Cerebellar cortex (tissue), 1 donor: ENCODE results near the gene PTPRD.
A peak's percentile ranks its signal among the peaks of the same experiment; 100 is the strongest.

Experiments used
- DNase-seq: peaks from one replicate; pipeline ENCODE4 v3.0.0-alpha.2; 2015; ENCODE audit warnings: low spot score

The PTPRD gene

GRCh38 chr9:8388132-8388531 is 2224.7 kb downstream of the PTPRD start:
- DNase-seq: no peak

- DNase-seq: no peak
Measured at GRCh38 chr9:8384091-8384490, 2228.7 kb downstream of the PTPRD start.

DNA sequence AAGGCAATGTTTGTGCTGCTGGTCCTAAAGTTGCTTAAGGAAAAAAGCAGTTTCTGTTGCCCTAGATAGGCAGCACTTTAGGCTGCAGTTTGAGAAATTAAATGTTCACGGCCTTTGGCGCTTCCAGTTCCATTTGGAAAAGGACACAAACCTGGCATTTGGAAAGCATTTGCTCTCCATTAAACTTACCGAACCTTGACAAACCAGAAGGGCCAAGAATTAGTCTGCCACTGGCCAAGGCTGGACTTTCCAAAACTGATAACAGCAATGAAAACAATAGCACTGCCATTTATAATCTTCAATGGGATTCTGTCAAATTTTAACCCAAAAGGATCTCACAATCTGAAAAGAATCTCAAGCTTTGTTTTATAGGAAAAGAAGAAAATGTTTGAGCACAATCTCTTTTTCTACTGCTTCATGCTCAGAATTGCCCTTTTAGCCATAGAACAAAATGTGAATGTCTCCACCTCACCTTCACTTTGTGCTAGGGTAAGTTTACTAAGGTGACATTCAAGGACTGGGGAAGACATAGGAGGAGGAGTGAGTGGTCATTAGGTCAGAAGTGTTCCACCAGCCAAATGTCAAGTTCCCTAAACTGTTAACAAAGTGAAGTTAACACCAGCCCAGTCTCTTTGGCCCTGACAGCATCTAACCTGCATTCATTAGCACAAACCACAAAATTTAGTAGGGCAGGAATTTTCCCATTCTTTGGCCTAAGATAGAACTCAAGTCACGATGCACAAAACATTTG is 2229.8 kb downstream of the PTPRD start:
- DNase-seq: no peak

- DNase-seq: no peak
Measured at GRCh38 chr9:8382266-8382665, 2230.5 kb downstream of the PTPRD start.

GRCh38 chr9:8381601-8382000 is 2231.2 kb downstream of the PTPRD start:
- no peak for DNase-seq

DNA sequence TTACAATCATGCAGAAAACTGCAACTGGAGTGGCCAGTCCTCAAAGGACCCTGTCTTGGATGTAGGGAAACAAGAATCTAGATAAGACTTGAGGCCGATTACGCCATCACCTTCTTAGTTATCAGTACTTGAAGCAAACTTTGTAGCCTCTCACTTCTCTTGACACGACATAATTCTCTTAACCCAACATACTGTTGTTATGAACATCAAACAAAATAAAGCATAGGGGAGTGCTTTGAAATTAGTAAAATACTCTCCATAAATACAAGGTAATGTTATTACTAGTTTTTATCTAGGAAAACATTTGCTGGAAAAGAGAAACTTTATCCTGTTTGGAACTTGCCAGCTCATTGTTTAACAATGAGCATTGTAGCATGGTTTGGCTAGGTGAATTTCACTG is 2238.3 kb downstream of the PTPRD start:
- no peak for DNase-seq

DNA sequence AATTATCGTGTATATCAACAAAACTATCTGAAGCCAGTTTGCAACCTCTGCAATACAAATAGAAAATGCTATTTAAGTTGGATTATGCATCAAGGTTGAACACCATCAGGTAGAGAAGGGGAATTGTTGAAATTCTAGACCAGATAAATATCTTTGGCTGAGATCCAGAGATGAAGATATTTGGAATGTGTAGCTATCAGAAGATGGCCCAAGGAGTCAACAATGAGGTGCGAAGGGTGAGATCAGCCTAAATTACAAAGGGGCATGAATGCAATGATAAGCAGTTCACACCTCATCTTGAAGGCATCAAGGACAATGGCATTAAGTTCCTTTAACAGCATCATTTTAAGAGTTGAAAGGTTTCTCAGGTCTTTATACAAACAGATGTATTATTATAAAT is 2241.1 kb downstream of the PTPRD start:
- DNase-seq: no peak

- DNase-seq: no peak
Measured at GRCh38 chr9:8366161-8366926, 2246.5 kb downstream of the PTPRD start.

- DNase-seq: no peak
Measured at GRCh38 chr9:8365466-8366160, 2247.2 kb downstream of the PTPRD start.

DNA sequence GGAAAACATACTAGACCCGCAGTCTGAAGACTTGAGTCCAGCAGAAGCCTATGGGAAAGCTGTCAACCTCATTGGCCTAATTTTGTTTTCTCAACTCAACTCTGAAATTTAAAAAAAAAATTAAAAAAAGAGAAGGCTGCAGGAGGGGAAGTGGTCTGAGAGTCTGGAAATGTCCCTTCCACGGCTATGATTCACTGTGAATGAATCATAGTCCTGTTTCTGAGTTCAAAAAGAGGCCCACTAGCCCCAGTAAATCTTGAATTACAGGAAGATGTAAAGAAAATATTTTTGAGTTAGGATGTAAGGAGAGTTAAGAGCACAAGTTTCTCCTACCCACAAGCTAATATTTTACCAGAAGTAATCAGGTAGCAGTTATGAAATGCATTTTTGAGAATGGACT is 2247.8 kb downstream of the PTPRD start:
- no peak for DNase-seq

GRCh38 chr9:8364026-8364752 is 2248.6 kb downstream of the PTPRD start:
- DNase-seq: peak; percentile 38

DNA sequence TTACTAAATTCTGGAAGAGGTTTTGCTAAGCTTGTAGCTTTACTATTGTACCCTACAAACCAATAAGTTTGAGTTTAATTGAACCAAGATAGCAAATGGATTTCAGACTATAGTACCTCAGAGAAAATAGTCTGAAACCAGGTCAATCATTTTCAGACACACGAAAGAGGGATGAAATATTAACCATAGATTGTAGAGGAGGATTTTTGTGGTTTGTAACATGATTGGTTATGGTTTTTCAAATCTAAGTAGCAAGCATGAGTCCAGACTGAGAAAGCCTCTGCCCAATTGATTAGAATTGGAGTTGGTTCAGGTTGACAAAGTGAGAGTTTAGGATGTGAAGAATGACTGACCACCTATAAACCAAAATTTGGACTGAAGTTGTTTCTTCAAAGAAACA is 2250.6 kb downstream of the PTPRD start:
- no peak for DNase-seq

DNA sequence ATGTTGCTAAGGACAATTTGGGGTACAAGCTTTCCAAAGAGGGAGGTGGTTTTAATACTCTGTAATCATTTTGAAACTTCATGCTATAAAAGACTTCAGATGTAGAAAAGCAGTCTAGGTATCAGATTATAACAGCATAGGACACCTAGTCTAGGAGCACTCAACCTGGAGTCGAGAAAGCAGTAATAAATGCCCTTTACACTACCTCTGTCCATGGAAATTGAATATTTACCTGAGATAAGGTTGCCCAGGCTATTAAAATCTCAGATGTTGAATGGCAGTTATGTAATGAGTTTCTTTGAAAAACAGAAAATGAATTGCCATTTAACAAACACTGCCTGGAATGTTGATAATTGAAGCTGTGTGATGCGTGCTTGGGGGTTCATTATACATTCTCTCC is 2251.4 kb downstream of the PTPRD start:
- no peak for DNase-seq

DNA sequence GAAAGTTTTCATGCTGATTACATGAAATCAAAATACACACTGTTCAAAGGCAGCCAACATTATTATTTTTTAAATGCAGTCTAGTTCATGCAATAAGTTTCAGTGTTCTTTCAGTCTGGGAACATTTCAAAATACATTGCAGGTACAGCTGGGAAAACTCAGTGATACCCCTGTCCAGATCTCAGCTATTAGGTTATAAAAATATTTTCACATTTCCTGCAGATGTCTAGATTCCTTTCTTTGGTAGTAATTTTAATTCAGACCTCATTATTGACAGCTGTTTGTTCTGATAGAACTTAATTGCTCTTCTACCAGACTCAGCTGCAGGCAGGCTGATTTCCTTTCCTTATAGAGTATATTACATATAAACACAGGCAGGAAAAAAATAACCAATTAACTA is 2256.4 kb downstream of the PTPRD start:
- no peak for DNase-seq

- peak; percentile 59 for DNase-seq
Measured at GRCh38 chr9:8351436-8351835, 2261.4 kb downstream of the PTPRD start.

GRCh38 chr9:8349901-8350300 is 2262.9 kb downstream of the PTPRD start:
- no peak for DNase-seq

GRCh38 chr9:8349376-8349775 is 2263.4 kb downstream of the PTPRD start:
- DNase-seq: no peak

DNA sequence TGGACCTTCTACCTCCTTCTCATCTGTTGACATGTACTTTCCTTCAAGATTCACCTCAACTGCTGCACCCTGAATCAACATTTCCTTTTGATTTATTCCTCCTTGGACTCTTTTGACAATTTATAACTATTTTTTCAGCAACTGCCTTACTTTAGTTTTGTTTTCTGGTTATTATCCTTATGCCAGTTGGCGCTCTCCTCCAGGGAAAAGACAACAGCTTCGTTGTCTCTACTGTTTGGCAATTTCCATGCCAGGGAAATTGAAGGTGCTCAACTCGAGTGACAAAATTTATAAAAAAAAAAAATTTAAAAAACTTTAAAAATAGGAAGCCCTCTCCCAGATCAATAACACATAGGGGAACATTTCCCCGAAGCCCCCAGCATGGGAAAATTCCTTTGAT is 2264.0 kb downstream of the PTPRD start:
- DNase-seq: no peak

GRCh38 chr9:8346296-8346695 is 2266.5 kb downstream of the PTPRD start:
- no peak for DNase-seq

DNA sequence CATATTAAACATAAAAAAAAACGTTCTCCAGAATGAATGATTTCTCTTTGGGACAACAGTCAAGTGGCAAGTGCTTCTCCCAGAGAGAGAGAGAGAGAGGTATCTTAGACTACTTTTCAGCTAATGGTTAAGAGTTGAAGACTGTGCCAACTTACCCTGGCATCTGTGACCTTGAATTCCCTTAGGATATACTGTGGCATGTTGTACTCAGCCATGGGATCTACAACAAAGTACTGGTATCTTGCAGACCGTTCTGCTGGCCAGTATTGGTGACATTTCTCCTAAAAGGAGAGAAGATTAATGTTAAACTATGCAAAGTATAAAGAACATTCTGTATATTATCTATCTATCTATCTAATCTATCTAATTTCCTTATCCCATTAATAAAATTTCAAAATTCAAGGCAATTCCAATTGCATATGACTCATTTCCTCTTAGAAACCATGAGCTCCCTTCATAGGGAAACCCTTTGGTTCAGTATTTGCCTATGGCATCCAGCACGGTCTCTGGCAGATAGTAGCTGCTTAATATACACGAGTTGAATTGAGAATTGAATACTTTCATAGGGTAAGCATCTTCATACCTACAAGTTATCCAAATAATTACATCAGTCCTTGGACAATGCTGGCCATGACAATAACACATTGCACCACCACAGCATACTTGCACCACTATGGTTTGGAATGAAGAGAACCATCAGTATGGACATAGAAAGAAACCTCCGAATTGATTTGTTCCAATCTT is 2273.9 kb downstream of the PTPRD start:
- DNase-seq: no peak
